Measurements from ENCODE around the gene NNAT.
A peak's percentile ranks its signal among the peaks of the same experiment; 100 is the strongest.

Gene NNAT

DNA sequence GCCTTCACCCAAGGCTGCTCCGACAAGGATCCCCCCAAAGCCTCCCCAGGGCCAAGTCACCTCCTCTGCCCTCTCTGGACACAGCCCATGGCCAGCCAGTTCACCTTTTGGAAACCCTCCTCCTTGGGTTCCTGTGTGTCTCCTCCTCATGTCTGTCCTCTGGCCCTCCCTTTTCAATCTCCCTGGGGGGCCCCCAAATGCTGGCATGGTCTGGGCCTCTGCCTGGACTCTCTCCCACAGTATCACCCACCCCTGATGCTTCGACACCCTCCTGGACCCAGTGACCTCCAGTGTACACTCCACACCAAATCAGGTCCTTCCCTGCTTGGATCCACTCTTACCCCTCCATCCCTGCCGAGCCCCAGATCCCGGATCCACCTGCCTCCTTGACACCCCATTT is 46.7 kb upstream of the NNAT start:
- Histone ChIP-seq H3K18ac (ENCODE audit: low read length) (no peak overlapping the region), H2AFZ (ENCODE audit: low read length) (no peak overlapping the region), H3K27ac (replicated peaks; ENCODE audit: low read length) (no peak overlapping the region), H3K23ac (ENCODE audit: low read depth, low read length, poor library complexity) (no peak overlapping the region), H3K9me3 (replicated peaks in 1 of 2; ENCODE audit: control insufficient read depth in 2 of 2, insufficient read depth in 1 of 2, low read depth in 1 of 2, low read length in 2 of 2) (no peaks in the 10 kb centered on the region), H3K9ac (ENCODE audit: low read depth, low read length, poor library complexity) (no peak overlapping the region), H3K14ac (ENCODE audit: low read length) (no peak overlapping the region), H3K4me2 (ENCODE audit: insufficient read depth, low read length, poor library complexity, severe bottlenecking) (no peak overlapping the region), H2AK5ac (ENCODE audit: low read depth, low read length) (no peak overlapping the region), H4K91ac (ENCODE audit: low read depth, low read length, poor library complexity) (no peak overlapping the region), H2BK5ac (ENCODE audit: low read length) (no peak overlapping the region), H2BK15ac (ENCODE audit: low read length) (no peak overlapping the region), H3K79me1 (ENCODE audit: low read depth, low read length) (no peaks in the 10 kb centered on the region), H3K27me3 (ENCODE audit: control insufficient read depth in 3 of 3, insufficient read depth in 3 of 3, low read depth in 1 of 3, low read length in 3 of 3) (peaks cover 0 to 4% (median 2%) of the 10 kb centered on the region in 3 experiments), H3K4me3 (ENCODE audit: low read length in 2 of 2) (peak overlapping the region in 1 of 2 donors; percentile 11), H2BK120ac (ENCODE audit: low read depth, low read length) (no peak overlapping the region), H3K4me1 (ENCODE audit: control insufficient read depth in 2 of 2, insufficient read depth in 1 of 2, low read depth in 1 of 2, low read length in 2 of 2) (peaks cover 0 to 14% of the 10 kb centered on the region in 2 donors), H4K8ac (ENCODE audit: low read depth, low read length) (no peak overlapping the region), H2BK12ac (ENCODE audit: low read length) (no peak overlapping the region), H3K4ac (ENCODE audit: low read length) (no peak overlapping the region), H3K36me3 (replicated peaks in 1 of 2; ENCODE audit: control insufficient read depth in 2 of 2, insufficient read depth in 2 of 2, low read length in 2 of 2) (no peaks in the 10 kb centered on the region)
- WGBS, 2 donors (ENCODE audit: extremely low coverage in 2 of 2, insufficient read length in 2 of 2, insufficient replicate concordance in 1 of 2), result no CpG with 5 or more reads among the region's 4 CpGs
- DNase-seq (ENCODE audit: low spot score), result no peak

DNA sequence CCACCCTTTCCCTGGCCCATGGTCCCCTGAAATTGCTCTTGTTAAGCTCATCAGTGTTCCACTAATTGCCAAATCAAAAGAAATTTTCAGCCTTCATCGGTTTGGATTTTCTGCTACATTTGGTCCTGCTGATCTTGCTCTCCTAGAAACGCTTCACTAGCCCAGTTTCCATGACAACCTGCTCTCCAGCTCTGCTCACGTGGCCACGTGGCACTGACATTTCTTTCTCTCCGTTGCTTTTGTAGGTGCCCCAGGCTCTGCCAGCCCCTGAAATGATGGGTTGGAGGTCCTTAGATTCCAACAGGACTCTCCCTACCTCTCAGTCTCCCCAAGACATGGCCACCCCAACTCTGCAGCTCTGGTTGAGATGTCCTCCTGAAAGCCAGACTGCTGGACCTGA is 45.8 kb upstream of the NNAT start:
- Histone ChIP-seq H3K14ac (ENCODE audit: low read length) (no peak overlapping the region), H3K4ac (ENCODE audit: low read length) (no peak overlapping the region), H2BK5ac (ENCODE audit: low read length) (no peak overlapping the region), H2AK5ac (ENCODE audit: low read depth, low read length) (no peak overlapping the region), H4K8ac (ENCODE audit: low read depth, low read length) (no peak overlapping the region), H3K18ac (ENCODE audit: low read length) (no peak overlapping the region), H3K79me1 (ENCODE audit: low read depth, low read length) (no peaks in the 10 kb centered on the region), H3K36me3 (replicated peaks in 1 of 2; ENCODE audit: control insufficient read depth in 2 of 2, insufficient read depth in 2 of 2, low read length in 2 of 2) (no peaks in the 10 kb centered on the region), H3K27me3 (ENCODE audit: control insufficient read depth in 3 of 3, insufficient read depth in 3 of 3, low read depth in 1 of 3, low read length in 3 of 3) (peaks cover 0 to 4% (median 2%) of the 10 kb centered on the region in 3 experiments), H3K4me1 (ENCODE audit: control insufficient read depth in 2 of 2, insufficient read depth in 1 of 2, low read depth in 1 of 2, low read length in 2 of 2) (peaks cover 0 to 14% of the 10 kb centered on the region in 2 donors), H3K4me2 (ENCODE audit: insufficient read depth, low read length, poor library complexity, severe bottlenecking) (no peak overlapping the region), H2BK15ac (ENCODE audit: low read length) (no peak overlapping the region), H4K91ac (ENCODE audit: low read depth, low read length, poor library complexity) (no peak overlapping the region), H3K9ac (ENCODE audit: low read depth, low read length, poor library complexity) (no peak overlapping the region), H3K27ac (replicated peaks; ENCODE audit: low read length) (no peak overlapping the region), H3K9me3 (replicated peaks in 1 of 2; ENCODE audit: control insufficient read depth in 2 of 2, insufficient read depth in 1 of 2, low read depth in 1 of 2, low read length in 2 of 2) (no peaks in the 10 kb centered on the region), H2BK12ac (ENCODE audit: low read length) (no peak overlapping the region), H2BK120ac (ENCODE audit: low read depth, low read length) (no peak overlapping the region), H3K4me3 (ENCODE audit: low read length in 2 of 2) (peak overlapping the region in 1 of 2 donors; percentile 31), H3K23ac (ENCODE audit: low read depth, low read length, poor library complexity) (no peak overlapping the region), H2AFZ (ENCODE audit: low read length) (no peak overlapping the region)
- no CpG with 5 or more reads among the region's 5 CpGs for WGBS, 2 donors (ENCODE audit: extremely low coverage in 2 of 2, insufficient read length in 2 of 2, insufficient replicate concordance in 1 of 2)
- no peak for DNase-seq (ENCODE audit: low spot score)

DNA sequence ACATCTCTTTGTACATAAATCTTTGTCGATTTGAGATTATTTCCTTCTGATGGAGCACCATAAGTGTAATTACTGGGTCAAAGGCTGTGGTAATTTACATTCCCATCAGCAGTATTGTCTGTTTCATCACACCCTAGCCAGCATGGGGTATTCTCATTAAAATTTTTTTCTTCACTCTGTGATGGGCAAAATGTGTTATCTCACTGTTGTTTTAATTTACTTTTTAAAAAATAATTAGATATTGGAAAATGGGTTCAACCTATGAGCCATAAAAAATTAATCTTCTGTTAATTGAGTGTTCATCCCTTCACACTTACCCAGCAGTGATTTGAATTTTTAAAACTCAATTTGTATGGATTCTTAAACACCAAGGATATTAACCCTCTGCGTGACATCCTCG is 44.0 kb upstream of the NNAT start:
- Histone ChIP-seq H2BK5ac (ENCODE audit: low read length) (no peak overlapping the region), H2BK120ac (ENCODE audit: low read depth, low read length) (no peak overlapping the region), H3K23ac (ENCODE audit: low read depth, low read length, poor library complexity) (no peak overlapping the region), H3K79me1 (ENCODE audit: low read depth, low read length) (no peaks in the 10 kb centered on the region), H3K4ac (ENCODE audit: low read length) (no peak overlapping the region), H2BK12ac (ENCODE audit: low read length) (no peak overlapping the region), H3K14ac (ENCODE audit: low read length) (no peak overlapping the region), H4K91ac (ENCODE audit: low read depth, low read length, poor library complexity) (no peak overlapping the region), H4K8ac (ENCODE audit: low read depth, low read length) (no peak overlapping the region), H3K27ac (replicated peaks; ENCODE audit: low read length) (no peak overlapping the region), H3K9me3 (replicated peaks in 1 of 2; ENCODE audit: control insufficient read depth in 2 of 2, insufficient read depth in 1 of 2, low read depth in 1 of 2, low read length in 2 of 2) (peaks cover 3 to 9% of the 10 kb centered on the region in 2 donors), H3K9ac (ENCODE audit: low read depth, low read length, poor library complexity) (no peak overlapping the region), H3K4me1 (ENCODE audit: control insufficient read depth in 2 of 2, insufficient read depth in 1 of 2, low read depth in 1 of 2, low read length in 2 of 2) (peaks cover 0 to 17% of the 10 kb centered on the region in 2 donors), H3K36me3 (replicated peaks in 1 of 2; ENCODE audit: control insufficient read depth in 2 of 2, insufficient read depth in 2 of 2, low read length in 2 of 2) (no peaks in the 10 kb centered on the region), H3K18ac (ENCODE audit: low read length) (no peak overlapping the region), H2AK5ac (ENCODE audit: low read depth, low read length) (no peak overlapping the region), H3K4me3 (ENCODE audit: low read length in 2 of 2) (no peak overlapping the region), H3K4me2 (ENCODE audit: insufficient read depth, low read length, poor library complexity, severe bottlenecking) (no peak overlapping the region), H3K27me3 (ENCODE audit: control insufficient read depth in 3 of 3, insufficient read depth in 3 of 3, low read depth in 1 of 3, low read length in 3 of 3) (peaks cover 0 to 4% (median 2%) of the 10 kb centered on the region in 3 experiments), H2AFZ (ENCODE audit: low read length) (no peak overlapping the region), H2BK15ac (ENCODE audit: low read length) (no peak overlapping the region)
- no CpG with 5 or more reads among the region's 3 CpGs for WGBS, 2 donors (ENCODE audit: extremely low coverage in 2 of 2, insufficient read length in 2 of 2, insufficient replicate concordance in 1 of 2)
- DNase-seq (ENCODE audit: low spot score), result no peak

DNA sequence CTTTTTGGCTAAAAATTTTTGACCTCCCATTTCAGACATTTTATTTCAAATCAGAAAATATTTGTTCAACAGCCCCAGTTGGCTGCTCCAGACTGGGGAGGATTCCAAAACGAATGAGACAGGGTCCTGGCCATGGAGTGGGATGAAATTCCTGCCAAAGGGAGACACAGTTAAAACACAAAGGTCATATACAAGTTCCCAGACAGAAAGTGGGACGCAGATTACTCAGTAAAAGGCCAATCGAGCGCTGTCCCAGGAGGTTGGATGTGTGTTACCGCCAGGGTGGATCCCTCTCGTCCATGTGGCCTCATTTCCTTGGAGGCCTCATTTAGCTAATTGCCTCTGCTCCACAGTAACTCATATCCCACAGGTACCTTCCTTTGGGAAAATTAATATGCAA is 41.8 kb upstream of the NNAT start:
- no CpG with 5 or more reads among the region's 6 CpGs for WGBS, 2 donors (ENCODE audit: extremely low coverage in 2 of 2, insufficient read length in 2 of 2, insufficient replicate concordance in 1 of 2)

More for the DNA sequence above, 41.8 kb upstream of the NNAT start:
- Histone ChIP-seq H3K27me3 (ENCODE audit: control insufficient read depth in 3 of 3, insufficient read depth in 3 of 3, low read depth in 1 of 3, low read length in 3 of 3) (peaks cover 0 to 4% (median 2%) of the 10 kb centered on the region in 3 experiments), H2BK15ac (ENCODE audit: low read length) (no peak overlapping the region), H3K4me2 (ENCODE audit: insufficient read depth, low read length, poor library complexity, severe bottlenecking) (no peak overlapping the region), H2AFZ (ENCODE audit: low read length) (no peak overlapping the region), H3K4me1 (ENCODE audit: control insufficient read depth in 2 of 2, insufficient read depth in 1 of 2, low read depth in 1 of 2, low read length in 2 of 2) (peaks cover 0 to 15% of the 10 kb centered on the region in 2 donors), H2BK5ac (ENCODE audit: low read length) (no peak overlapping the region), H4K8ac (ENCODE audit: low read depth, low read length) (no peak overlapping the region), H4K91ac (ENCODE audit: low read depth, low read length, poor library complexity) (no peak overlapping the region), H3K27ac (replicated peaks; ENCODE audit: low read length) (no peak overlapping the region), H3K23ac (ENCODE audit: low read depth, low read length, poor library complexity) (no peak overlapping the region), H3K79me1 (ENCODE audit: low read depth, low read length) (no peaks in the 10 kb centered on the region), H3K4me3 (ENCODE audit: low read length in 2 of 2) (no peak overlapping the region), H2BK12ac (ENCODE audit: low read length) (no peak overlapping the region), H3K36me3 (replicated peaks in 1 of 2; ENCODE audit: control insufficient read depth in 2 of 2, insufficient read depth in 2 of 2, low read length in 2 of 2) (no peaks in the 10 kb centered on the region), H3K9ac (ENCODE audit: low read depth, low read length, poor library complexity) (no peak overlapping the region), H3K14ac (ENCODE audit: low read length) (no peak overlapping the region), H3K18ac (ENCODE audit: low read length) (no peak overlapping the region), H2AK5ac (ENCODE audit: low read depth, low read length) (no peak overlapping the region), H2BK120ac (ENCODE audit: low read depth, low read length) (no peak overlapping the region), H3K4ac (ENCODE audit: low read length) (no peak overlapping the region), H3K9me3 (replicated peaks in 1 of 2; ENCODE audit: control insufficient read depth in 2 of 2, insufficient read depth in 1 of 2, low read depth in 1 of 2, low read length in 2 of 2) (peaks cover 5 to 17% of the 10 kb centered on the region in 2 donors)
- DNase-seq (ENCODE audit: low spot score), result no peak

All from neuronal stem cell (in vitro differentiated cells).